ENCODE results near the gene ENTHD1.
"Not testable (repeated sequence)": the region's sequence is repeated elsewhere in the genome, so short reads cannot be mapped to it uniquely, and the experiment has no call there.

Gene ENTHD1

DNA sequence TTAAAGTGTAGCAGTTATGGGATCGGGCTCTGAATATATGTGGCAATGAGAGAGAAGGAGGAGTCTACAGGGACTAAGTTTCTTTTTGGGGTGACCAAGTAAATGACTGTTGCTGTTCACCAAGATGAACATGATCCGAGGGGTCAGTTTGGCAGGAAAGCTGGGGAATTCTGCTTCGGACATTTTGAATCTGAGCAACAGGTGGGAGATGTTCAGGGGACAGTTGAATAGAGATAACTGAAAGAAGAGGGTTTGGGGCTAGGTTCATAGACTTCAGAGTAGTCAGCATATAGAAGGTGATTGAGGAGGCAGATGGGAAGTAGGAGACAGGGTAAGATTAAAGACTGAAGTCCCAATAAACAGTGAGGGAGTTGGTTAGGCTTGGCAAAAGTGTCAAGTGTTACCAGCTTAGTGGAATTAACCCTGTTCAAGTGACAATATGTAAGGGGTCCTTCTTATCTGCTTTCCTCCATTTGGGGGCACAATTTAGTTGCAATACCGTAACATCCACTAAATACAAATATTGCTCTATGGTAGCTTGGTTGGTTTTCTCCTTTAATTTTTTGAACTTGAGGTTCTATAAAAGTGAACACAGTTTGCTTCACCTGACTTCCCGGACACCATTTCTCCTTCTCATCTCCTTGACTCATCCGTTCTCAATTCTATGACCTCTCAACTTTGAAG is 2.9 kb upstream of the ENTHD1 start:
- DNase-seq, result no peak

DNA sequence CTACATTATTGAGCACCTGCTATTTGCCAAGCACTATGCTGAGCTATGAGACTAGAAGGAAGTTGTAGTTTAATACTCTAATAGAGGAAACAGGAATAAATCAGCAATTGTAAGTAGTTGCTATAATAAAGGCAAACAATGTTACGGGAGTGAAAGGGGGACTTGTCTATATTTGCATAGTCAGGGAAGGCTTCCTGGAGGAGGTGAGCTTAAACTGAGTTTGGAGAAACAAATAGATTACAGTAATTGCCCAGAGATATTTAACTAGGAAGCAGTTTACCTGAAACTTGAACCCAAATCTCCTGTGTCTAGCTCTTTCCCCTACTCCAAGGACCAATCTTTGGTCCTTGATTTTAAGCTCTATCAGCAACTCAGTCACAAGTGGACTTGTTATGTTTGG is 2.1 kb upstream of the ENTHD1 start:
- DNase-seq, result no peak

- no peak for DNase-seq
These were observed 1.1 kb upstream of the ENTHD1 start for GRCh38 chr22:39894554-39895092.

DNA sequence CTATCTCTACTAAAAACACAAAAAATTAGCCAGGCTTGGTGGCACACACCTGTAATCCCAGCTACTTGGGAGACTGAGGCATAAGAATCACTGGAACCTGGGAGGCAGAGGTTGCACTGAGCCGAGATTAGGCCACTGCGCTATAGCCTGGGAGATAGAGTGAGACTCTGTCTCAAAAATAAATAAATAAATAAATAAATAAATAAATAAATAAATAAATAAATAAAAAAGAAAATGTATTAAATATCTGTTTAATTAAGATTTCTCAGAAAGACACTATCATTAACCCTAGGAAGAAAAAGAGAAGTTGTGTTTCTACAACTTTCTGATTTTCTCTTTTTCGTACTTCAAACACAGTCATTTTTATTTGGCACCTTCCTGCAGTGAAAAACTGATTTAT is 3.6 kb downstream of the ENTHD1 start:
- not testable (repeated sequence) for DNase-seq

DNA sequence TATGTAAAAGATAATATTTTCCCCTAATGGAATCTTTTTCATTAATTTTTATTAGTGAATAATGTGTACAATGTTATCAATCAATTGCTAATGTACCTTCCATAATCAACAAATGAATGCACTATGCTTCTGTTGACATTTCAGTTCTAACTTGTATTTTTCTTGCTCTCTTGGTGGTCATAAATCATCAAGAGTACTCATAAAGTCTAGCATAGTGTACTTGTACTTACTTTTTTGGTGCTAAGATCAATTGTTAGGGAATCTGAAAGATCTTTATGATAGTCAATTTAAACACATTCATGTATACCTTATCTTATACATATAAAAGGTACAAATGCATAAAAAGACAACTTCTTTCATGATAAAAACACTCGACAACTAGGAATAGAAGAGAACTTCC is 10.5 kb downstream of the ENTHD1 start:
- no peak for DNase-seq

GRCh38 chr22:39880722-39881121 is 12.8 kb downstream of the ENTHD1 start:
- no peak for DNase-seq

GRCh38 chr22:39877079-39877845 is 16.3 kb downstream of the ENTHD1 start:
- no peak for DNase-seq

DNA sequence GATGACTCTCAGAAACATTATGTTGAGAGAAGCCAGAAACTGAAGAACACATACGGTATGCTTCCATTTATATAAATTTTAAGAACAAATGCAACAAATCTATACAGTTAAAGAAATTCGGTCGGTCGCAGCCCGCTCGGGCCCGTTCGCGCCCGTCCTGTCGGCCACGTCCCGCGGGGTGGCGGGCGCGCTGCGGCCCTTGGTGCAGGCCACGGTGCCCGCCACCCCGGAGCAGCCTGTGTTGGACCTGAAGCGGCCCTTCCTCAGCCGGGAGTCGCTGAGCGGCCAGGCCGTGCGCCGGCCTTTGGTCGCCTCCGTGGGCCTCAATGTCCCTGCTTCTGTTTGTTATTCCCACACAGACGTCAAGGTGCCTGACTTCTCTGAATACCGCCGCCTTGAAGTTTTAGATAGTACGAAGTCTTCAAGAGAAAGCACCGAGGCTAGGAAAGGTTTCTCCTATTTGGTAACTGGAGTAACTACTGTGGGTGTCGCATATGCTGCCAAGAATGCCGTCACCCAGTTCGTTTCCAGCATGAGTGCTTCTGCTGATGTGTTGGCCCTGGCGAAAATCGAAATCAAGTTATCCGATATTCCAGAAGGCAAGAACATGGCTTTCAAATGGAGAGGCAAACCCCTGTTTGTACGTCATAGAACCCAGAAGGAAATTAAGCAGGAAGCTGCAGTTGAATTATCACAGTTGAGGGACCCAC is 18.2 kb downstream of the ENTHD1 start:
- DNase-seq, result not testable (repeated sequence)

DNA sequence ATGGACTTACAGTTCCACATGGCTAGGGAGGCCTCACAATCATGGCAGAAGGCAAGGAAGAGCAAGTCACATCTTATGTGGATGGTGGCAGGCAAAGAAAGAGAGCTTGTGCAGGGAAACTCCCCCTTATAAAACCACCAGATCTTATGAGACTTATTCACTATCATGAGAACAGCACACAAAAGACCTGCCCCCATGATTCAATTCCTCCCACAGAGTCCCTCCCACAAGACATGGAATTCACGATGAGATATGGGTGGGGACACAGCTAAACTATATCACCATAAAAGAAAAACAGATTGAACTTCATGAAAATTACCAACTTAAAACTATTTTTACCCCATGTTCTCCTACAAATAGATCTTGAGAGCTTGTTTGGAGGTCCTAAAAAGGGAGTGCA is 19.6 kb downstream of the ENTHD1 start:
- no peak for DNase-seq

DNA sequence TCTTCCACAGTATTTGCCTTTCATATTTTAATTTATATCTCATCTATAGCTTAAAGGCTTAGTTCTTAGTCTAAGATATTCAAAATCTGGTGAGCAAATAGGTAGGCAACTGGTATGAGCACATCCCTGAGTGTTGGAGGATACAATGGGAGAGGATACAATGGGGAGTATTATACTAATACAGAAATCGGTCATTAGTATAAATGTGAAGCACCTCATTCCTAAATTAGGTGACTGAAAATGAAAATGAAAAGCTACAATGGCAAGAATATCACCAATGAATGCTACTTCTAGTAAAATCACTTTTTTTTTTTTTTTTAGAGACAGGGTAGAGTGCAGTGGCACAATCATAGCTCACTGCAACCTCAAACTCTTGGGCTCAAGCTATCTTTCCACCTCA is 21.0 kb downstream of the ENTHD1 start:
- DNase-seq, result no peak

- DNase-seq, result no peak
These were observed 22.4 kb downstream of the ENTHD1 start for GRCh38 chr22:39871008-39871798.

DNA sequence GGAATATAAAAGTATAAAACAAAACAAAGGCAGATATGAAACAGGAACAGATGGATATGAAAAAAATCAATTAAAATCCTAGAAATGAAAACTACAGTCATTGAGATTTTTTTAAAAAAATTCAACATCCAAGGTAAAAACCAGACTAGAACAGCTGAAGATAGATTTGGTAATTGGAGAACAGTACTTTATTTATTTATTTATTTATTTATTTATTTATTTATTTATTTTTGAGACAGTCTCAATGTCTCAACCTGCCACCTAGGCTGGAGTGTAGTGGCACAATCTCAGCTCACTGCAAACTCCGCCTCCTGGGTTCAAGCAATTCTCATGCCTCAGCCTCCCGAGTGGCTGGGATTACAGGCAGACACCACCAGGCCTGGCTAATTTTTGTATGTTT is 23.8 kb downstream of the ENTHD1 start:
- DNase-seq, result not testable (repeated sequence)

GRCh38 chr22:39868741-39869140 is 24.8 kb downstream of the ENTHD1 start:
- no peak for DNase-seq

DNA sequence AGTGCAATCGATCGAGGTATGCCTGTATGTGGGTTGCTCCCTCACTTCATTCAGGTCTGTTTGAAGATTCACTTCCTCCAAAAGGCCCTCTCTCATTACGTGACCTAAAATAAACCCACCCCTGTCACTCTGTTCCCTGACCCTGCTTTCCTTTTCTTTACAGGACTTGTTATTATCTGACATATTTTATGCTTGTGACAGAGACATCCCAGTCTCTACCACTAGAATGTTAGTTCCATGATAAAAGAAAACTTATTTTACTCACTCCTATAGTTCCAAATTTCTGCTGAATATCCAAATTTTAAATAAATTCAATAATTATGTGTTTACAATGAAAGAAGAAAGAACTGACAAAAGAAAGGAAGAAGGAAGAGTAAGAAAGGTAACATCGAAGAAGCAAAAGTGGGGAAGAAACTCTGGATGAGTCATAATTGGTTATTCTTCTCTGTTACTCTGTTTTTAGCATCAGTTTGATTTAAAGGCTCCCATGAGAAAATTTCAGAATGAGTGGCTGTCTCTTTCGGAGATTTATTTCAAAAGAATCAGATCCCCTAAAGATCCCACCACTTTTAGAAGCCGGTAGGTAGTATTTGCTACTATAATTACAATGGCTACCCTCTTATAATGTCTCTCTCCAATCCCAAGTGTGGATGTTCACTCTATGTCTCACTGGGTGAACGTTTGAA is 33.5 kb downstream of the ENTHD1 start:
- no peak for DNase-seq

GRCh38 chr22:39856588-39856987 is 37.0 kb downstream of the ENTHD1 start:
- DNase-seq, result no peak

GRCh38 chr22:39852799-39853198 is 40.8 kb downstream of the ENTHD1 start:
- no peak for DNase-seq

GRCh38 chr22:39851606-39852315 is 41.8 kb downstream of the ENTHD1 start:
- DNase-seq, result no peak

DNA sequence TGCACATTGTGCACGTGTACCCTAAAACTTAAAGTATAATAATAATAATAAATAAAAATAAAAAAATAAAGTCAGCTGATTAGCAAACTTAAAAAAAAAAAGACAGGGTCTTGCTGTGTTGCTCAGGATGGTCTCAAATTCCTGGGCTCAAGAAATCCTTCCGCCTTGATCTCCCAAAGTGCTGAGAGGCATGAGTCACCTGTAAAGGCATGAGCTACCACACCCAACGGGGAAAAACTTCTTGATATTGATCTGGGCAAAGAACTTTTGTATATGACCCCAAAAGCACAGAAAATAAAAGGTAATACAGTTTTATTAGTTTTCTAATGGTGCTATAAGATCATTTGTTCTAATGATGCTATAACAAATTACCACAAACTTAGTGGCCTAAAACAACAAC is 46.1 kb downstream of the ENTHD1 start:
- DNase-seq, result no peak

DNA sequence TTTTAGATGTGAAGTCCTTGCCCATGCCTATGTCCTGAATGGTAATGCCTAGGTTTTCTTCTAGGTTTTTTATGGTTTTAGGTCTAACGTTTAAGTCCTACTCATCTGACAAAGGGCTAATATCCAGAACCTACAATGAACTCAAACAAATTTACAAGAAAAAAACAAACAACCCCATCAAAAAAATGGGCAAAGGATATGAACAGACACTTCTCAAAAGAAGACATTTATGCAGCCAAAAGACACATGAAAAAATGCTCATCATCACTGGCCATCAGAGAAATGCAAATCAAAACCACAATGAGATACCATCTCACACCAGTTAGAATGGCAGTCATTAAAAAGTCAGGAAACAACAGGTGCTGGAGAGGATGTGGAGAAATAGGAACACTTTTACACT is 47.0 kb downstream of the ENTHD1 start:
- DNase-seq, result not testable (repeated sequence)

GRCh38 chr22:39845529-39845928 is 48.0 kb downstream of the ENTHD1 start:
- DNase-seq, result no peak

- DNase-seq, result no peak
These were observed 53.5 kb downstream of the ENTHD1 start for GRCh38 chr22:39839917-39840510.

Measured in right forelimb (tissue), 1 donor.